ENCODE results near the gene S100A14.
A peak's percentile ranks its signal among the peaks of the same experiment; 100 is the strongest.

S100A14 gene

DNA sequence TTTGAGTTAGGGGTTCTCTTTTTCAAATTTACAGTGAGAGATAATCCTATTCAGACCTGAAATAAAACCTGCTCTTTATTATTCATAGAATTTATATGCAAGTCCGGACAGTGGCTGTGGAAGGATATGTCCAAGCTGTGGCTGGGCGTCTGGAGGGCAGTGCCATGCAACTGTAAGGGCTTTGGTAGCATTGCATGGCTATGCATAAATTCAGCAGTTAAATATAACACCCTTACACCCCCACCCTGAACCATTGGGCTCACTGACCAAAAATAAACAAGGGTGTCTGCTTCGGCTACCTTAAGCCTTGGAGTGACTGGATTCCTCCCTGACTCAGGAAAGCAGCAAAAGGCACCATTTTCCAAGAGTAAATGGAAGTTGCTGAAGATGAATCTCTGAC is 23.2 kb upstream of the S100A14 start:
- H3K4me3 ChIP-seq (ENCODE audit: low read length), result no peak overlapping the region
- TF ChIP-seq, protein P1, sequence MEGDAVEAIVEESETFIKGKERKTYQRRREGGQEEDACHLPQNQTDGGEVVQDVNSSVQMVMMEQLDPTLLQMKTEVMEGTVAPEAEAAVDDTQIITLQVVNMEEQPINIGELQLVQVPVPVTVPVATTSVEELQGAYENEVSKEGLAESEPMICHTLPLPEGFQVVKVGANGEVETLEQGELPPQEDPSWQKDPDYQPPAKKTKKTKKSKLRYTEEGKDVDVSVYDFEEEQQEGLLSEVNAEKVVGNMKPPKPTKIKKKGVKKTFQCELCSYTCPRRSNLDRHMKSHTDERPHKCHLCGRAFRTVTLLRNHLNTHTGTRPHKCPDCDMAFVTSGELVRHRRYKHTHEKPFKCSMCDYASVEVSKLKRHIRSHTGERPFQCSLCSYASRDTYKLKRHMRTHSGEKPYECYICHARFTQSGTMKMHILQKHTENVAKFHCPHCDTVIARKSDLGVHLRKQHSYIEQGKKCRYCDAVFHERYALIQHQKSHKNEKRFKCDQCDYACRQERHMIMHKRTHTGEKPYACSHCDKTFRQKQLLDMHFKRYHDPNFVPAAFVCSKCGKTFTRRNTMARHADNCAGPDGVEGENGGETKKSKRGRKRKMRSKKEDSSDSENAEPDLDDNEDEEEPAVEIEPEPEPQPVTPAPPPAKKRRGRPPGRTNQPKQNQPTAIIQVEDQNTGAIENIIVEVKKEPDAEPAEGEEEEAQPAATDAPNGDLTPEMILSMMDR (conservative IDR thresholded peaks at IDR 0.05; ENCODE audit: low read length), result no peak
- DNase-seq (ENCODE audit: low read depth), result no peak

DNA sequence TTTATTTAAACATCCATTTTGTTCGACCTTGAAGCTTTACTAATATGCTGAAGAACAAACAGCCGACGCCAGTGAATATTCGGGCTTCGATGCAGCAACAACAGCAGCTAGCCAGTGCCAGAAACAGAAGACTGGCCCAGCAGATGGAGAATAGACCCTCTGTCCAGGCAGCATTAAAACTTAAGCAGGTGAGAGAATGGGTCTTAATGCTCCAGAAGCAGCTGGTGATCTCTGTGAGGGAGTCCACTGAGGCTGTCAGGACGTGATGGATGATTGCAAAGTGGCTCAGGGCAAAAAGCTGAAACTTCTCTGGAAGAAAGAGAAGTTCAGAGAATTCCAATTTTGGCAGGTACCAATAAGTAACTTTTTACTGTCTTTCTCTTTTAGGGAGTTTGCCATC is 22.1 kb upstream of the S100A14 start:
- TF ChIP-seq, protein P1 (conservative IDR thresholded peaks at IDR 0.05; ENCODE audit: low read length), result no peak
- DNase-seq (ENCODE audit: low read depth), result no peak
- H3K4me3 ChIP-seq (ENCODE audit: low read length), result no peak overlapping the region

DNA sequence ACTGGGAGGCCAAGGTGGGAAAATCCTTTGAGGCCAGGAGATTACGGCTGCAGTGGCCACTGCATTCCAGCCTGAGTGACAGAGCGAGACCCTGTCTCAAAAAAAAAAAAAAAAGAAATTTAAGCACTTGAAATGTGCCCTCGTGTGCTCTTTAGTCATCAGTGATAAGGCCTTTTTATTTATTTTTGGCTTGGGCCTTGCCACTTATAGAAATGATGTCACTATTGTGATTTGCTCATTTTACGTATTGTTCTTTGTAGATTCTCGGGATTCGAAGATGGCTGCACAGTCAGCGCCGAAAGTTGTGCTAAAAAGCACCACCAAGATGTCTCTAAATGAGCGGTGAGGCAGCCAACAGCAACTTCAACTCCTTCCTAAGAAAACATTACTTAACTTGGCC is 20.2 kb upstream of the S100A14 start:
- TF ChIP-seq, protein P1 (conservative IDR thresholded peaks at IDR 0.05; ENCODE audit: low read length), result no peak
- no peak overlapping the region for H3K4me3 ChIP-seq (ENCODE audit: low read length)
- no peak for DNase-seq (ENCODE audit: low read depth)

DNA sequence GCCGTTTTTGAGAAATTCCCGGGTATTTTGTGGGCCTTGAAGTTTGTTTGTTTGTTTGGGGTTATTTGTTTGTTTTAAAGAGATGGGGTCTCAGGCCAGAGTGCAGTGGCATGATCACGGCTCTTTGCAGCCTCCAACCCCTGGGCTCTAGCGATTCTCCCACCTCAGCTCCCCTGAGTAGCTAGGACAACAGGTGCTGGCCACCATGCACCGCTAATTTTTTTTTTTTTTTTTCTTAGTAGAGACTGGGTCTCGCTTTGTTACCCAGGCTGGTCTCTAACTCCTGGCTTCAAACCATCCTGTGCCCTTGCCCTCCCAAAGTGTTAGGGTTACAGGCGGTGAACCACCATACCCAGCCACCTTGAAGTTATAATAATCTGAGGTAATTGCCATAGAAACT is 19.7 kb upstream of the S100A14 start:
- DNase-seq (ENCODE audit: low read depth), result no peak
- H3K4me3 ChIP-seq (ENCODE audit: low read length), result no peak overlapping the region
- TF ChIP-seq, protein P1 (conservative IDR thresholded peaks at IDR 0.05; ENCODE audit: low read length), result no peak

DNA sequence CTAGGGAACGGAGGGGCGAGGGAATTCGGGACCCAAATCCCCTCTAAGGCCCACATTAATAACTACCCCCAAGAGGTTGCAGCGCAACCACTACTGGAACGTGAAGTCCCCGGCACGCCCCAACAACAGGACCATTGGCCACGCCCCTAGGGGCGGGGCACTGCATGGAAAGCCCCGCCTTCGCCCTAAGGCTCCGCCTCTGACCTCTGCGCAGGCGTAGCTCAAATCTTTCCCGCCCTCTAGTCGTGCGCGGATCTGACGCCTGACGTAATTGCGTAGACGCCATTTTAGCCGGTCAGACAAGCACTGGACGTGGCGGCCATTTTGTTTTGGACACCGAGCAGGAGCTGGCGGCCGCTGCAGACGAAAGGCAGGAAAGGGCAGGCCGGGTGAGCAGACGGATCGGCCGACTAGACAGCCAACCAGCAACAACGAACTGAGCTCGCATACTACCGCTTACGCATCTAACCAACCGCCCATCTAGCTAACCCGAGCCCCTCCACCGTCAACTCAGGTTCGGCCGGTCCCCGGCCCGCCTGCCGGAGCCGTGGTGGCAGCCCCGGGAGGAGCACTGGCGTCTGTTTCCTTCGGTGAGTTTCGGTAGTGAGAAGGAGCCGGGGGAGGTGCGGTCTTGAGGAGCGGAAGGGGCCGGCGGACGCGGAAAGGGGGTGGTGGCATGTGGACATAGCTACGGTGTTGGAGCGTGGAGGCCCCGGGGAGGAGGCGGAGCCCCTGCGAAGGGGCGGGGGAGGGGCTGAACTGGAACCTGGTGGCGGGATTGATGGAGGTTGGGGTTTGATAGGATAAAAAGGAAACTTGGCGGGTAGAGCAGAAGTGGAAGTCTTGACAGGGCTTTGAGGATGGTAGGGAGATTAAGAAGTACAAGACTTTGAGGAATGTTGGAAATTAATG is 17.9 kb upstream of the S100A14 start, which contains the start of gene CHTOP:
Gene CHTOP (plus strand): TSS at position 313 of the 912 bp plus-strand sequence. CDS start 2,523 bp downstream, outside the sequence.
- TF ChIP-seq, protein P1 (conservative IDR thresholded peaks at IDR 0.05; ENCODE audit: low read length), result no peak

DNA sequence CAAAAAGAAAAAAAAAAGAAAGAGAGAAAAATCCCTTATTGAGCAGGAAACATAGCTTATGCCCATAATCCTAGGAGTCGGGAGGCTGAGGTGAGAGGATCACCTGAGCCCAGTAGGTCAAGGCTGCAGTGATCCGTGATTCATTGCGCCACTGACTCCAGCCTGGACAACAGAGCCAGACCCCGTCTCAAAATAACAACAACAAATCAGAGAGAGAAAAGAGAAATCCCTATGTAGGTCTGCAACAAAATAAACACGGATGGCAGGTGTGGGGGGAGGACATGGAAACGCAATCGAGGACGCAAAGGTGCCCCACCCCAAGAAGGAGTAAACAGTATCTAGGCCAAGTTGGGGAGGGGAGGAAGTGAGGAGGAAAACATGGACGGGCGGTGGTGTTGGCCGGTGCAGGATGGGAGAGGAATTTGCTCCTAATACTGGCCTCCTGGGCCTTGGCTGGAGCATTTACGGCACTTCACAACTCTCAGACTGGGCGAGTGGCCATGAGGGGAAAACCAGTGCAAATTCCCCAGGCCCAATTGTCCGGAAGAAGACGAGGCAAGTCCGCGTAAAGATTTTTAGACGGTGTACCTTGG is 17.1 kb upstream of the S100A14 start:
- TF ChIP-seq, protein P1 (conservative IDR thresholded peaks at IDR 0.05; ENCODE audit: low read length), result no peak
- DNase-seq (ENCODE audit: low read depth), result peak; percentile 40
- peak overlapping the region; percentile 100 for H3K4me3 ChIP-seq (ENCODE audit: low read length)

More for the DNA sequence above, 17.9 kb upstream of the S100A14 start, which contains the start of gene CHTOP:
- DNase-seq (ENCODE audit: low read depth), result peak; percentile 98
- H3K4me3 ChIP-seq (ENCODE audit: low read length), result peak within 1 kb of the TSS; percentile 100
